ENCODE measurements around the gene FIBP. TPM values are rescaled to one million over a fixed set of nuclear protein-coding genes. Genes with fewer than 3 reads are reported as not detected.

Gene FIBP
- total and polyA plus RNA-seq, 2 of the 8 experiments (the other 6 are each of a cell fraction or from before 2014, with no cell fraction given) = 74.3 to 173 TPM

- no peak for TF ChIP-seq NANOG (IDR thresholded peaks at IDR 0.05; ENCODE audit: insufficient read depth, low read depth, low read length, poor library complexity, severe bottlenecking)
- no peak for TF ChIP-seq JUND (IDR thresholded peaks at IDR 0.05; ENCODE audit: low read length)
- TF ChIP-seq, protein P1, sequence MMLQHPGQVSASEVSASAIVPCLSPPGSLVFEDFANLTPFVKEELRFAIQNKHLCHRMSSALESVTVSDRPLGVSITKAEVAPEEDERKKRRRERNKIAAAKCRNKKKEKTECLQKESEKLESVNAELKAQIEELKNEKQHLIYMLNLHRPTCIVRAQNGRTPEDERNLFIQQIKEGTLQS (IDR thresholded peaks at IDR 0.05; ENCODE audit: insufficient read depth, low read depth, low read length) = no peak
- no peak for TF ChIP-seq SIN3A (conservative IDR thresholded peaks at IDR 0.05 in 1 of 2, IDR thresholded peaks at IDR 0.05 in 1 of 2; ENCODE audit: low read depth in 1 of 2, low read length in 2 of 2)
- no peak for TF ChIP-seq BCL11A (IDR thresholded peaks at IDR 0.05; ENCODE audit: low read depth in 2 of 2, low read length in 2 of 2)
- TF ChIP-seq SP1 (IDR thresholded peaks at IDR 0.05; ENCODE audit: low read depth, low read length) = no peak
- TF ChIP-seq SUZ12 (IDR thresholded peaks at IDR 0.05; ENCODE audit: low read length) = no peak
- TF ChIP-seq BRCA1 (IDR thresholded peaks at IDR 0.05; ENCODE audit: low read depth, low read length) = no peak
- TF ChIP-seq RXRA (IDR thresholded peaks at IDR 0.05; ENCODE audit: insufficient read depth, low read depth, low read length) = no peak
- TF ChIP-seq JUN (IDR thresholded peaks at IDR 0.05; ENCODE audit: low read depth, low read length) = no peak
- TF ChIP-seq CTCF (IDR thresholded peaks at IDR 0.05; ENCODE audit: control extremely low read depth in 1 of 3, insufficient read depth in 1 of 3, low read depth in 1 of 3, low read length in 3 of 3) = no peak
Observed at GRCh38 chr11:65882120-65883057, 5.9 kb downstream of the FIBP start (continued).
